Measurements from ENCODE around the gene LCN6.

The LCN6 gene

GRCh38 chr9:136697821-136698526 lies 50.4 kb downstream of the LCN6 start:
- H3K36me3 ChIP-seq: no peaks in the 10 kb centered on the region
- H3K4me1 ChIP-seq (ENCODE audit: control insufficient read depth in 1 of 2, insufficient read depth in 1 of 2, low read depth in 1 of 2, low read length in 1 of 2): peaks cover 69 to 82% of the 10 kb centered on the region in 2 experiments
- no peaks in the 10 kb centered on the region for H3K9me3 ChIP-seq
- H3K27me3 ChIP-seq: peaks cover 9% of the 10 kb centered on the region
- H3K4me3 ChIP-seq (ENCODE audit: low read depth in 1 of 2, low read length in 1 of 2): peak overlapping the region; percentile 27 to 42
- peak overlapping the region; percentile 74 for H3K27ac ChIP-seq
- no peak for TF ChIP-seq CTCF (IDR thresholded peaks at IDR 0.05)

GRCh38 chr9:136697146-136697820 lies 51.0 kb downstream of the LCN6 start:
- peaks cover 68 to 80% of the 10 kb centered on the region in 2 experiments for H3K4me1 ChIP-seq (ENCODE audit: control insufficient read depth in 1 of 2, insufficient read depth in 1 of 2, low read depth in 1 of 2, low read length in 1 of 2)
- H3K36me3 ChIP-seq: no peaks in the 10 kb centered on the region
- no peaks in the 10 kb centered on the region for H3K9me3 ChIP-seq
- peak overlapping the region; percentile 74 for H3K27ac ChIP-seq
- H3K4me3 ChIP-seq (ENCODE audit: low read depth in 1 of 2, low read length in 1 of 2): peak overlapping the region; percentile 27 to 42
- H3K27me3 ChIP-seq: peaks cover 9% of the 10 kb centered on the region
- TF ChIP-seq CTCF (IDR thresholded peaks at IDR 0.05): no peak

GRCh38 chr9:136696502-136696901 lies 51.8 kb downstream of the LCN6 start:
- H3K36me3 ChIP-seq: no peaks in the 10 kb centered on the region
- H3K27me3 ChIP-seq: peaks cover 5% of the 10 kb centered on the region
- H3K4me3 ChIP-seq (ENCODE audit: low read depth in 1 of 2, low read length in 1 of 2): no peak overlapping the region
- no peak for TF ChIP-seq CTCF (IDR thresholded peaks at IDR 0.05)
- no peaks in the 10 kb centered on the region for H3K9me3 ChIP-seq
- peaks cover 65 to 76% of the 10 kb centered on the region in 2 experiments for H3K4me1 ChIP-seq (ENCODE audit: control insufficient read depth in 1 of 2, insufficient read depth in 1 of 2, low read depth in 1 of 2, low read length in 1 of 2)
- H3K27ac ChIP-seq: no peak overlapping the region

GRCh38 chr9:136695955-136696354 lies 52.4 kb downstream of the LCN6 start:
- Histone ChIP-seq H3K27me3 (no peaks in the 10 kb centered on the region), H3K4me1 (ENCODE audit: control insufficient read depth in 1 of 2, insufficient read depth in 1 of 2, low read depth in 1 of 2, low read length in 1 of 2) (peaks cover 59 to 71% of the 10 kb centered on the region in 2 experiments)
- no peak for TF ChIP-seq CTCF (IDR thresholded peaks at IDR 0.05)

GRCh38 chr9:136695435-136695895 lies 52.9 kb downstream of the LCN6 start:
- no peak overlapping the region for H3K27ac ChIP-seq
- H3K4me1 ChIP-seq (ENCODE audit: control insufficient read depth in 1 of 2, insufficient read depth in 1 of 2, low read depth in 1 of 2, low read length in 1 of 2): peaks cover 55 to 66% of the 10 kb centered on the region in 2 experiments
- H3K27me3 ChIP-seq: no peaks in the 10 kb centered on the region
- H3K36me3 ChIP-seq: no peaks in the 10 kb centered on the region
- H3K4me3 ChIP-seq (ENCODE audit: low read depth in 1 of 2, low read length in 1 of 2): no peak overlapping the region
- TF ChIP-seq CTCF (IDR thresholded peaks at IDR 0.05): no peak
- no peaks in the 10 kb centered on the region for H3K9me3 ChIP-seq

More at GRCh38 chr9:136695955-136696354, 52.4 kb downstream of the LCN6 start:
- Histone ChIP-seq H3K9me3 (no peaks in the 10 kb centered on the region), H3K27ac (no peak overlapping the region), H3K4me3 (ENCODE audit: low read depth in 1 of 2, low read length in 1 of 2) (no peak overlapping the region), H3K36me3 (no peaks in the 10 kb centered on the region)

Measured in neutrophil (primary cell).